GM06990 (cell line): ENCODE data around the gene ACAP2.

Source experiments
- DNase-seq: peaks from one replicate; pipeline ENCODE4 v3.0.0-alpha.2; 2011; ENCODE audit not compliant: insufficient read length; ENCODE audit errors: extremely low read depth
- H3K27me3 ChIP-seq: replicated peaks from 2 replicates; pipeline ENCODE4 v1.6.0; 2011; ENCODE audit warnings: low read length; ENCODE audit not compliant: control insufficient read depth, insufficient read depth
- H3K36me3 ChIP-seq: 2 replicates; pipeline ENCODE4 v1.5.1; 2011; ENCODE audit warnings: low read length; ENCODE audit not compliant: control insufficient read depth, insufficient read depth
- H3K4me3 ChIP-seq: replicated peaks from 2 replicates; pipeline ENCODE4 v1.5.1; 2011; ENCODE audit warnings: low read depth, mild to moderate bottlenecking, control low read depth, low read length
- CTCF ChIP-seq: IDR thresholded peaks from 2 replicates; pipeline ENCODE4 v1.5.1; 2011; ENCODE audit warnings: low read length, control low read depth, mild to moderate bottlenecking, inconsistent platforms; ENCODE audit not compliant: insufficient read depth, poor library complexity, severe bottlenecking

ACAP2 gene

GRCh38 chr3:195455789-195456188, 13.0 kb upstream of the ACAP2 start:
- Histone ChIP-seq H3K36me3 (no peaks in the 10 kb centered on the region), H3K4me3 (no peak overlapping the region), H3K27me3 (no peaks in the 10 kb centered on the region)
- no peak for TF ChIP-seq CTCF
- no peak for DNase-seq

- DNase-seq = no peak
- no peak for TF ChIP-seq CTCF
Measured at GRCh38 chr3:195453236-195453635, 10.4 kb upstream of the ACAP2 start.

GRCh38 chr3:195451373-195452015, 8.7 kb upstream of the ACAP2 start:
- H3K27me3 ChIP-seq = no peaks in the 10 kb centered on the region
- TF ChIP-seq CTCF = no peak
- H3K36me3 ChIP-seq = no peaks in the 10 kb centered on the region
- DNase-seq = no peak
- no peak overlapping the region for H3K4me3 ChIP-seq

More at GRCh38 chr3:195453236-195453635, 10.4 kb upstream of the ACAP2 start:
- no peaks in the 10 kb centered on the region for H3K27me3 ChIP-seq
- no peak overlapping the region for H3K4me3 ChIP-seq
- no peaks in the 10 kb centered on the region for H3K36me3 ChIP-seq

- no peaks in the 10 kb centered on the region for H3K27me3 ChIP-seq
- no peak for DNase-seq
- TF ChIP-seq CTCF = no peak
- H3K36me3 ChIP-seq = no peaks in the 10 kb centered on the region
- H3K4me3 ChIP-seq = no peak overlapping the region
Measured at GRCh38 chr3:195450731-195451229, 8.0 kb upstream of the ACAP2 start.

GRCh38 chr3:195448205-195448875, 5.5 kb upstream of the ACAP2 start:
- TF ChIP-seq CTCF = no peak
- Histone ChIP-seq H3K36me3 (no peaks in the 10 kb centered on the region), H3K4me3 (no peak overlapping the region), H3K27me3 (no peaks in the 10 kb centered on the region)
- DNase-seq = no peak
